ENCODE results near the gene TTC32. TPM values are rescaled to one million over a fixed set of nuclear protein-coding genes. Genes with fewer than 3 reads are reported as not detected.

Gene TTC32
- total RNA-seq, 1 experiment from 2014 or later, result 9.9 TPM

GRCh38 chr2:19949071-19949470 is 47.3 kb upstream of the TTC32 start:
- no peak for ATAC-seq
- H3K9me3 Mint-ChIP-seq, result no peaks in the 10 kb centered on the region
- TF ChIP-seq ZNF512 (CRISPR knock-in tag; IDR thresholded peaks at IDR 0.05; ENCODE audit: borderline replicate concordance) (no peak), ZNF532 (CRISPR knock-in tag; IDR thresholded peaks at IDR 0.05; ENCODE audit: borderline replicate concordance) (no peak), NR1H2 (CRISPR knock-in tag; IDR thresholded peaks at IDR 0.05) (no peak), ZSCAN18 (CRISPR knock-in tag; IDR thresholded peaks at IDR 0.05) (no peak), ATF3 (CRISPR knock-in tag; conservative IDR thresholded peaks at IDR 0.05) (no peak), JUN (CRISPR knock-in tag; IDR thresholded peaks at IDR 0.05) (no peak), NFYB (CRISPR knock-in tag; conservative IDR thresholded peaks at IDR 0.05; ENCODE audit: low read depth) (no peak), ETV6 (CRISPR knock-in tag; IDR thresholded peaks at IDR 0.05) (no peak), SP1 (CRISPR knock-in tag; conservative IDR thresholded peaks at IDR 0.05) (no peak), ZNF396 (CRISPR knock-in tag; IDR thresholded peaks at IDR 0.05; ENCODE audit: borderline replicate concordance) (no peak), PRRX2 (CRISPR knock-in tag; IDR thresholded peaks at IDR 0.05) (no peak), ZBTB43 (CRISPR knock-in tag; IDR thresholded peaks at IDR 0.05) (no peak), NFE2L1 (CRISPR knock-in tag; IDR thresholded peaks at IDR 0.05) (no peak), SMAD3 (CRISPR knock-in tag; IDR thresholded peaks at IDR 0.05; ENCODE audit: borderline replicate concordance) (no peak), ERG (CRISPR knock-in tag; IDR thresholded peaks at IDR 0.05) (no peak), RELA (CRISPR knock-in tag; IDR thresholded peaks at IDR 0.05; ENCODE audit: borderline replicate concordance) (no peak), TEAD1 (CRISPR knock-in tag; IDR thresholded peaks at IDR 0.05) (no peak), E2F1 (CRISPR knock-in tag; IDR thresholded peaks at IDR 0.05) (no peak), ATF1 (CRISPR knock-in tag; IDR thresholded peaks at IDR 0.05) (no peak), E2F5 (CRISPR knock-in tag; IDR thresholded peaks at IDR 0.05) (no peak)
- no peak overlapping the region for H3K27ac Mint-ChIP-seq
- H3K27me3 Mint-ChIP-seq (ENCODE audit: low read depth), result no peaks in the 10 kb centered on the region
- peaks cover 3% of the 10 kb centered on the region for H3K36me3 Mint-ChIP-seq
- ChIA-PET CTCF (no interaction called here), POLR2A (no interaction called here)
- H3K4me1 Mint-ChIP-seq, result peaks cover 18% of the 10 kb centered on the region
- H3K4me3 Mint-ChIP-seq, result no peak overlapping the region
- no peak for DNase-seq (ENCODE audit: low spot score)
